PC-9 (cell line): ENCODE results near the gene DCP1B. TPM values are rescaled to one million over a fixed set of nuclear protein-coding genes. Genes with fewer than 3 reads are reported as not detected.

Experiments used
- BruUV-seq: library from RNA; stranded (reverse); fragments of 400-500 nt; replicated peaks from 2 replicates; lab custom pipeline; 2021; lab: Mats Ljungman, UMichigan
- CTCF ChIA-PET: fragments of 300-600 bp; sonication (Branson Sonifier 250); formaldehyde crosslinking; loops from one replicate; lab custom pipeline; 2022; ENCODE audit warnings: antibody characterized with exemption; lab: Charles Lee
- POLR2A ChIA-PET: fragments of 300-600 bp; sonication (Branson Sonifier 250); formaldehyde crosslinking; loops from one replicate; lab custom pipeline; 2022; ENCODE audit warnings: antibody characterized with exemption; ENCODE audit not compliant: unreplicated experiment; lab: Charles Lee
- DNase-seq, 2 experiments: peaks; one replicate each; pipeline versions ENCODE4 v3.0.0 to v3.0.0-alpha.2; 2015 to 2022; ENCODE audit warnings: mixed read lengths in 1 of 2
- H2AFZ ChIP-seq: fragments of 200-600 bp; sonication (generic); 2 replicates; pipeline ENCODE4 v1.8.1; 2017; ENCODE audit warnings: antibody characterized with exemption
- H3F3A ChIP-seq: fragments of 200-600 bp; sonication (generic); 2 replicates; pipeline ENCODE4 v1.8.1; 2017; ENCODE audit warnings: antibody characterized with exemption, mild to moderate bottlenecking, low read depth; ENCODE audit not compliant: insufficient read depth
- H3K27ac ChIP-seq: fragments of 200-600 bp; sonication (generic); 2 replicates; pipeline ENCODE4 v1.6.1; 2016; ENCODE audit warnings: mixed run types
- H3K27me3 ChIP-seq: fragments of 200-600 bp; sonication (generic); 2 replicates; pipeline ENCODE4 v1.6.1; 2016; ENCODE audit warnings: low read depth, mixed run types; ENCODE audit not compliant: insufficient read depth
- H3K36me3 ChIP-seq: fragments of 200-600 bp; sonication (generic); 2 replicates; pipeline ENCODE4 v1.6.1; 2016; ENCODE audit warnings: low read depth, mixed run types
- H3K4me1 ChIP-seq: fragments of 200-600 bp; sonication (generic); replicated peaks from 2 replicates; pipeline ENCODE4 v1.6.1; 2016; ENCODE audit warnings: mixed run types; ENCODE audit not compliant: insufficient read depth
- H3K4me2 ChIP-seq: fragments of 200-600 bp; sonication (generic); 2 replicates; pipeline ENCODE4 v1.6.1; 2017; ENCODE audit warnings: mixed run types
- H3K4me3 ChIP-seq: fragments of 200-600 bp; sonication (generic); 2 replicates; pipeline ENCODE4 v1.6.1; 2016; ENCODE audit warnings: mixed run types
- H3K79me2 ChIP-seq: fragments of 200-600 bp; sonication (generic); 2 replicates; pipeline ENCODE4 v1.6.1; 2017; ENCODE audit warnings: low read depth, mixed run types
- H3K9me2 ChIP-seq: fragments of 200-600 bp; sonication (generic); 2 replicates; pipeline ENCODE4 v1.8.1; 2017; ENCODE audit warnings: mild to moderate bottlenecking; ENCODE audit not compliant: insufficient read depth
- H3K9me3 ChIP-seq: fragments of 200-600 bp; sonication (generic); 2 replicates; pipeline ENCODE4 v1.8.1; 2016; ENCODE audit warnings: low read depth; ENCODE audit not compliant: insufficient read depth
- H4K20me1 ChIP-seq: fragments of 200-600 bp; sonication (generic); 2 replicates; pipeline ENCODE4 v1.8.1; 2017; ENCODE audit not compliant: insufficient read depth
- CTCF ChIP-seq: fragments of 200-600 bp; sonication (generic); conservative IDR thresholded peaks from 2 replicates; pipeline ENCODE4 v1.6.1; 2017; ENCODE audit warnings: mixed run types, antibody characterized with exemption, mild to moderate bottlenecking, moderate library complexity
- EZH2 ChIP-seq: fragments of 200-600 bp; sonication (generic); IDR thresholded peaks from 2 replicates; pipeline ENCODE4 v1.8.0; 2017; ENCODE audit warnings: antibody characterized with exemption, low read depth
- intact Hi-C: fragments of 100-400 bp; cut with micrococcal nuclease; formaldehyde crosslinking; loops from one replicate; pipeline ENCODE4 v1.10.0; 2022; ENCODE audit not compliant: unreplicated experiment
- total RNA-seq: library from RNA; stranded (reverse); gene quantifications from 2 replicates; pipeline ENCODE4 v1.2.3, GENCODE V29; 2021

The DCP1B gene
- total RNA-seq, 1 experiment from 2014 or later: 6.8 TPM

- CTCF ChIA-PET: no interaction called here
- Histone ChIP-seq H3K27me3 (peaks cover 90% of the 10 kb centered on the region), H3K4me1 (no peaks in the 10 kb centered on the region), H3K4me2 (no peak overlapping the region), H3K27ac (no peak overlapping the region), H4K20me1 (no peaks in the 10 kb centered on the region), H2AFZ (no peak overlapping the region), H3K79me2 (no peaks in the 10 kb centered on the region), H3K9me2 (no peaks in the 10 kb centered on the region), H3K9me3 (no peaks in the 10 kb centered on the region), H3K4me3 (no peak overlapping the region), H3K36me3 (no peaks in the 10 kb centered on the region), H3F3A (no peaks in the 10 kb centered on the region)
- DNase-seq: no peak
- BruUV-seq: no TSS peak
- TF ChIP-seq CTCF (no peak), EZH2 (no peak)
- intact Hi-C loops: no loop called here
- POLR2A ChIA-PET: no interaction called here
Measured at GRCh38 chr12:2023365-2023764, 19.1 kb upstream of the DCP1B start.

GRCh38 chr12:2020511-2020910, 16.3 kb upstream of the DCP1B start:
- H4K20me1 ChIP-seq: no peaks in the 10 kb centered on the region
- BruUV-seq: no TSS peak
- TF ChIP-seq EZH2: no peak
- no peak for TF ChIP-seq CTCF
- peaks cover 90% of the 10 kb centered on the region for H3K27me3 ChIP-seq
- no peaks in the 10 kb centered on the region for H3K9me3 ChIP-seq
- no peaks in the 10 kb centered on the region for H3K4me1 ChIP-seq
- no peaks in the 10 kb centered on the region for H3K36me3 ChIP-seq
- H3F3A ChIP-seq: no peaks in the 10 kb centered on the region
- ChIA-PET POLR2A (no interaction called here), CTCF (no interaction called here)
- H3K27ac ChIP-seq: no peak overlapping the region
- DNase-seq: no peak
- no peak overlapping the region for H3K4me2 ChIP-seq
- H2AFZ ChIP-seq: no peak overlapping the region
- H3K79me2 ChIP-seq: no peaks in the 10 kb centered on the region
- intact Hi-C loops: no loop called here
- no peak overlapping the region for H3K4me3 ChIP-seq
- no peaks in the 10 kb centered on the region for H3K9me2 ChIP-seq

GRCh38 chr12:2019126-2019525, 14.9 kb upstream of the DCP1B start:
- DNase-seq: no peak
- no peaks in the 10 kb centered on the region for H3K4me1 ChIP-seq
- no peak overlapping the region for H3K4me3 ChIP-seq
- H3F3A ChIP-seq: no peaks in the 10 kb centered on the region
- TF ChIP-seq EZH2 (no peak), CTCF (no peak)
- no TSS peak for BruUV-seq
- no peaks in the 10 kb centered on the region for H3K79me2 ChIP-seq
- ChIA-PET POLR2A (no interaction called here), CTCF (no interaction called here)
- intact Hi-C loops: no loop called here
- H4K20me1 ChIP-seq: no peaks in the 10 kb centered on the region
- no peak overlapping the region for H2AFZ ChIP-seq
- H3K4me2 ChIP-seq: no peak overlapping the region
- H3K36me3 ChIP-seq: no peaks in the 10 kb centered on the region
- peaks cover 81% of the 10 kb centered on the region for H3K27me3 ChIP-seq
- no peaks in the 10 kb centered on the region for H3K9me2 ChIP-seq
- H3K27ac ChIP-seq: no peak overlapping the region
- no peaks in the 10 kb centered on the region for H3K9me3 ChIP-seq
